Stomach (tissue), 9 donors: ENCODE measurements around the gene PLG. TPM values are rescaled to one million over a fixed set of nuclear protein-coding genes. Genes with fewer than 3 reads are reported as not detected.
A peak's percentile ranks its signal among the peaks of the same experiment; 100 is the strongest.

Source experiments
- DNase-seq, 2 donors: peaks; one replicate each; pipeline versions ENCODE4 v3.0.0 to v3.0.0-alpha.2; 2013 to 2019
- H3K27ac ChIP-seq, 5 donors: fragments of 200-600 bp in 4 of 5; sonication (generic) in 4 of 5; one replicate each; pipeline ENCODE4 v1.5.1; 2013 to 2019; ENCODE audit warnings: mild to moderate bottlenecking in 1 of 5, moderate library complexity in 1 of 5
- H3K27me3 ChIP-seq, 3 donors: fragments of 200-600 bp; sonication (generic); one replicate each; pipeline ENCODE4 v1.5.1; 2017 to 2019; ENCODE audit warnings: mixed run types in 1 of 3
- H3K36me3 ChIP-seq, 4 donors: fragments of 200-600 bp; sonication (generic); 1 replicate in 3 of 4; 2 replicates in 1 of 4; pipeline ENCODE4 v1.5.1; 2016 to 2019
- H3K4me1 ChIP-seq, 4 donors: fragments of 200-600 bp; sonication (generic); one replicate each; pipeline ENCODE4 v1.5.1; 2016 to 2019
- H3K4me3 ChIP-seq, 4 donors: fragments of 200-600 bp; sonication (generic) in 3 of 4; one replicate each; pipeline ENCODE4 v1.5.1; 2016 to 2019; ENCODE audit warnings: mild to moderate bottlenecking in 1 of 4
- H3K9me3 ChIP-seq, 4 donors: fragments of 200-600 bp; sonication (generic); one replicate each; pipeline ENCODE4 v1.5.1; 2016 to 2019
- EP300 ChIP-seq: sonication (generic); formaldehyde crosslinking; IDR thresholded peaks from one replicate; pipeline ENCODE4 v1.6.1; 2017; ENCODE audit warnings: antibody characterized with exemption
- POLR2A ChIP-seq, 4 donors: fragments of 450-650 bp; IDR thresholded peaks; one replicate each; pipeline ENCODE4 v1.6.1; 2016; ENCODE audit warnings: antibody characterized with exemption in 4 of 4, control low read depth in 2 of 4, mild to moderate bottlenecking in 1 of 4, moderate library complexity in 1 of 4
- POLR2AphosphoS5 ChIP-seq, 3 donors: sonication (generic); formaldehyde crosslinking; IDR thresholded peaks; one replicate each; pipeline ENCODE4 v1.6.1; 2016; ENCODE audit warnings: antibody characterized with exemption in 3 of 3
- WGBS, 5 donors: extraction: QIAGEN DNeasy Blood & Tissue Kit in 3 of 5; methylation state at CpG; one replicate each; pipeline versions ENCODE4 v1.1.5 to v1.1.7; 2013 to 2018; 5-methylcytosine and 5-hydroxymethylcytosine counted together
- intact Hi-C: fragments of 100-400 bp; cut with DNase I; formaldehyde crosslinking; loops from one replicate; pipeline ENCODE4 v1.15.1; 2023; ENCODE audit warnings: low total_unique reads
- polyA plus RNA-seq, 3 donors: library from polyadenylated mRNA; stranded (reverse); fragments of 200-250 nt; gene quantifications; one replicate each; pipeline ENCODE4 v1.2.3, GENCODE V29; 2013
- total RNA-seq, 5 donors: library from RNA; depleted of rRNA; stranded (reverse); fragments of >200 nt; gene quantifications; one replicate each; pipeline versions ENCODE4 v1.1.0 to v1.2.3, GENCODE V29; 2014 to 2016
- TF ChIP-seq, protein P1 (sequence below), 7 experiments: fragments of 450-650 bp in 4 of 7; fragments of 200-600 bp in 3 of 7; sonication (generic) in 3 of 7; IDR thresholded peaks; one replicate each; pipeline ENCODE4 v1.5.1; 2016 to 2019; ENCODE audit warnings: antibody characterized with exemption in 7 of 7, control low read depth in 2 of 7, mild to moderate bottlenecking in 1 of 7
- donor health status: healthy with polysubstance abuse.
- donor health status: Bipolar disorder and iron deficiency.
- donor health status: healthy.

The PLG gene
- total and polyA plus RNA-seq, 8 donors: 3.3 TPM; not detected in 7

DNA sequence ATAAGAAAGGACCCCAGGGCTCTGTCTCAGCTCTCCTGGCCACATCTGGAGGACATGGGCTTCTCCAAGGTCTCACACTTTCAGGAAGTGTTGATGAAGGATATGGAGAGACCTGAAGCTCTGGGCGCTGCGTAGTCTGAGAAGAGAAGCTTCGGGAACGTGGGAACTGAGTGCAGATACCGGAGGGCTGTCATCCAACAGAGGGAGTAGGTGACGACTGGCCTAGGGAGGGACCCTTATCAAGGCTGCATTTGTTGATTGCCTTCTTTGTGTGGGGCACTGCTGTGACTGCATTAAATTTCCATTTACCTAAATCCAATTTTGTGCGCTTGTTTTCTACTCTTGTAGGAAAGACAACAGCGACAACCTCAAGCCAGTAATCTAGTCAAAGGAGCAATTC, 63.4 kb downstream of the PLG start:
- no peak for DNase-seq
- intact Hi-C loops: no loop called here
- Histone ChIP-seq H3K4me3 (no peak overlapping the region), H3K27me3 (peaks cover 0 to 9% (median 7%) of the 10 kb centered on the region in 3 donors), H3K4me1 (peaks cover 5 to 14% (median 9%) of the 10 kb centered on the region in 4 donors), H3K27ac (no peak overlapping the region), H3K36me3 (no peaks in the 10 kb centered on the region), H3K9me3 (peaks cover 0 to 8% (median 0%) of the 10 kb centered on the region in 4 donors)
- TF ChIP-seq, protein P1, sequence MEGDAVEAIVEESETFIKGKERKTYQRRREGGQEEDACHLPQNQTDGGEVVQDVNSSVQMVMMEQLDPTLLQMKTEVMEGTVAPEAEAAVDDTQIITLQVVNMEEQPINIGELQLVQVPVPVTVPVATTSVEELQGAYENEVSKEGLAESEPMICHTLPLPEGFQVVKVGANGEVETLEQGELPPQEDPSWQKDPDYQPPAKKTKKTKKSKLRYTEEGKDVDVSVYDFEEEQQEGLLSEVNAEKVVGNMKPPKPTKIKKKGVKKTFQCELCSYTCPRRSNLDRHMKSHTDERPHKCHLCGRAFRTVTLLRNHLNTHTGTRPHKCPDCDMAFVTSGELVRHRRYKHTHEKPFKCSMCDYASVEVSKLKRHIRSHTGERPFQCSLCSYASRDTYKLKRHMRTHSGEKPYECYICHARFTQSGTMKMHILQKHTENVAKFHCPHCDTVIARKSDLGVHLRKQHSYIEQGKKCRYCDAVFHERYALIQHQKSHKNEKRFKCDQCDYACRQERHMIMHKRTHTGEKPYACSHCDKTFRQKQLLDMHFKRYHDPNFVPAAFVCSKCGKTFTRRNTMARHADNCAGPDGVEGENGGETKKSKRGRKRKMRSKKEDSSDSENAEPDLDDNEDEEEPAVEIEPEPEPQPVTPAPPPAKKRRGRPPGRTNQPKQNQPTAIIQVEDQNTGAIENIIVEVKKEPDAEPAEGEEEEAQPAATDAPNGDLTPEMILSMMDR (IDR thresholded peaks at IDR 0.05): no peak
- TF ChIP-seq EP300 (no peak), POLR2A (IDR thresholded peaks at IDR 0.05) (no peak), POLR2AphosphoS5 (IDR thresholded peaks at IDR 0.05) (no peak)
- WGBS, 5 donors: 66 to 71% (median 69%) methylated on average over 8 of the region's 8 CpGs

- Histone ChIP-seq H3K4me1 (peaks cover 5 to 14% (median 9%) of the 10 kb centered on the region in 4 donors), H3K36me3 (no peaks in the 10 kb centered on the region), H3K27me3 (peaks cover 0 to 14% (median 7%) of the 10 kb centered on the region in 3 donors), H3K9me3 (peaks cover 0 to 8% (median 0%) of the 10 kb centered on the region in 4 donors), H3K27ac (peak overlapping the region in 1 of 5 donors; percentile 29), H3K4me3 (peak overlapping the region; percentile 44 to 64 (median 52))
- TF ChIP-seq POLR2AphosphoS5 (IDR thresholded peaks at IDR 0.05) (no peak), EP300 (no peak), POLR2A (IDR thresholded peaks at IDR 0.05) (no peak)
- TF ChIP-seq, protein P1 (IDR thresholded peaks at IDR 0.05): no peak
- intact Hi-C loops: no loop called here
- no peak for DNase-seq
- 16 to 25% (median 21%) methylated on average over 7 of the region's 7 CpGs for WGBS, 5 donors
Measured at GRCh38 chr6:160766657-160766988, 64.6 kb downstream of the PLG start.

DNA sequence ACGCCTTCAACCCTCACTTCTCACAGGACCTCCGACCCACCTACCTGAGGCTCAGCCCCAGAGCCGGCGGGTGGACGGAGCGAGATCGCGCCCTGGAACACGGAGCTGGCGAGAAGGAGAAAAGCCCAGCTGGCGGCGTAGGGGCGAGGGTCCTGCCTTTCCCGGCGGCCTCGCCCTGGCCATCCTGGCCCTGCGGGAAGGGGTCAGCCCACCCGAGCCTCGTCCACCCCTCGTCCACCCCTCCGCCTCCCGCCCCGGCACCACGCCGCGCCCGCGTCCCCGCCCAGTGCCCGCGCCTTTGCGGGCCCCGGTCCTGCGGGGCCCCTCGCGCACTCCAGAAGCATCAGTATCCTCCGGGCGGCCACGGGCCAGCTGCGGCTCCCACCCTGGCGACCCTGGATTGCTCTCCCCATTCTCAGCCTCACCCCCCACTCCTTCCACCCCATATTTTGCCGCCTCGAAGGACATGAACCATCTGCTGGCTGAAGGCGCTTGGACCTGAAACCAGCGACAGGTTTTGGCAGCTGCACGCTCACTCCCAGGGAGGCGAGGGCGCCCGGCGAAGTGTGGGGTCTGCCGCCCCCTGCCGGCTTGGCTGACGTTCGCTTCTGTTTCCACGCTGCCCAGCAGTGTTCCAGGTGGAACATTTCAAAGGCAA, 65.1 kb downstream of the PLG start:
- DNase-seq: peak; percentile 74 to 92
- 1 to 4% (median 2%) methylated on average over 49 to 55 of the region's 55 CpGs for WGBS, 5 donors
- peaks cover 0 to 6% (median 0%) of the 10 kb centered on the region in 4 donors for H3K9me3 ChIP-seq
- peak overlapping the region in 1 of 5 donors; percentile 29 for H3K27ac ChIP-seq
- H3K4me3 ChIP-seq: peak overlapping the region; percentile 44 to 64 (median 52)
- H3K4me1 ChIP-seq: peaks cover 5 to 14% (median 9%) of the 10 kb centered on the region in 4 donors
- intact Hi-C loops: no loop called here
- TF ChIP-seq, protein P1 (IDR thresholded peaks at IDR 0.05): peak in 4 of 7 experiments; percentile 63 to 75 (median 74)
- no peak for TF ChIP-seq EP300
- H3K36me3 ChIP-seq: no peaks in the 10 kb centered on the region
- peaks cover 0 to 14% (median 7%) of the 10 kb centered on the region in 3 donors for H3K27me3 ChIP-seq

- peaks cover 0 to 14% (median 7%) of the 10 kb centered on the region in 3 donors for H3K27me3 ChIP-seq
- TF ChIP-seq POLR2AphosphoS5 (IDR thresholded peaks at IDR 0.05): no peak
- TF ChIP-seq POLR2A (IDR thresholded peaks at IDR 0.05): no peak
- TF ChIP-seq, protein P1 (IDR thresholded peaks at IDR 0.05): no peak
- TF ChIP-seq EP300: no peak
- H3K9me3 ChIP-seq: peaks cover 0 to 1% (median 0%) of the 10 kb centered on the region in 4 donors
- H3K27ac ChIP-seq: no peak overlapping the region
- no peaks in the 10 kb centered on the region for H3K36me3 ChIP-seq
- intact Hi-C loops: no loop called here
- H3K4me3 ChIP-seq: peak overlapping the region; percentile 44 to 64 (median 52)
- no peak for DNase-seq
- WGBS, 5 donors: 30 to 51% (median 45%) methylated on average over 5 of the region's 5 CpGs
- H3K4me1 ChIP-seq: peaks cover 5 to 14% (median 9%) of the 10 kb centered on the region in 4 donors
Measured at GRCh38 chr6:160767647-160768019, 65.6 kb downstream of the PLG start.
